C4-2B (cell line): Measurements from ENCODE around the gene UBE4A.

ENCODE experiments used
- H3K27ac ChIP-seq: fragments of 450-650 bp; 2 replicates; pipeline ENCODE4 v1.5.1; 2017
- ZFX ChIP-seq: fragments of 450-650 bp; IDR thresholded peaks from 2 replicates; pipeline ENCODE4 v1.6.1; 2017
- TF ChIP-seq, protein P1 (sequence below): fragments of 450-650 bp; conservative IDR thresholded peaks from 2 replicates; pipeline ENCODE4 v1.5.1; 2017; ENCODE audit warnings: mild to moderate bottlenecking

The UBE4A gene

GRCh38 chr11:118314988-118315411, 44.4 kb upstream of the UBE4A start:
- peak overlapping the region; percentile 21; the same call in 1 of the 2 replicates for H3K27ac ChIP-seq
- TF ChIP-seq, protein P1, sequence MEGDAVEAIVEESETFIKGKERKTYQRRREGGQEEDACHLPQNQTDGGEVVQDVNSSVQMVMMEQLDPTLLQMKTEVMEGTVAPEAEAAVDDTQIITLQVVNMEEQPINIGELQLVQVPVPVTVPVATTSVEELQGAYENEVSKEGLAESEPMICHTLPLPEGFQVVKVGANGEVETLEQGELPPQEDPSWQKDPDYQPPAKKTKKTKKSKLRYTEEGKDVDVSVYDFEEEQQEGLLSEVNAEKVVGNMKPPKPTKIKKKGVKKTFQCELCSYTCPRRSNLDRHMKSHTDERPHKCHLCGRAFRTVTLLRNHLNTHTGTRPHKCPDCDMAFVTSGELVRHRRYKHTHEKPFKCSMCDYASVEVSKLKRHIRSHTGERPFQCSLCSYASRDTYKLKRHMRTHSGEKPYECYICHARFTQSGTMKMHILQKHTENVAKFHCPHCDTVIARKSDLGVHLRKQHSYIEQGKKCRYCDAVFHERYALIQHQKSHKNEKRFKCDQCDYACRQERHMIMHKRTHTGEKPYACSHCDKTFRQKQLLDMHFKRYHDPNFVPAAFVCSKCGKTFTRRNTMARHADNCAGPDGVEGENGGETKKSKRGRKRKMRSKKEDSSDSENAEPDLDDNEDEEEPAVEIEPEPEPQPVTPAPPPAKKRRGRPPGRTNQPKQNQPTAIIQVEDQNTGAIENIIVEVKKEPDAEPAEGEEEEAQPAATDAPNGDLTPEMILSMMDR = no peak
- TF ChIP-seq ZFX = no peak

DNA sequence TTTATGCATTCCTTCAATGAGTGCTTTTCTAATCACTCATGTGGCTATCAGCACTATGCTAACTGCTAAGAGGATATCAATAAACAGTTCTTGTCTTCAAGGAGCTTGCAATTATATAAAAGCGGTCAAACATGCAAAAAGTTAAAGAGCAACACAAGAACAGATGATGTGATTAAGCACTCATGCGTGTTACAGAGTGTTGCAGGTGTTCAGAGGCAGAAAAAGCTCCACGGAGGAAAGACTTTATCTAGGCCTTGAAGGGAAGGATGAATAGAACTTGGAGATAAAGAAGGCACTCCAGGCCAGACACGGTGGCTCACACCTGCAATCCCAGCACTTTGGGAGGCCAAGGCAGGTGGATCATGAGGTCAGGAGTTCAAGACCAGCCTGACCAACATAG, 41.3 kb upstream of the UBE4A start:
- no peak overlapping the region for H3K27ac ChIP-seq
- TF ChIP-seq, protein P1 = no peak
- TF ChIP-seq ZFX = no peak

DNA sequence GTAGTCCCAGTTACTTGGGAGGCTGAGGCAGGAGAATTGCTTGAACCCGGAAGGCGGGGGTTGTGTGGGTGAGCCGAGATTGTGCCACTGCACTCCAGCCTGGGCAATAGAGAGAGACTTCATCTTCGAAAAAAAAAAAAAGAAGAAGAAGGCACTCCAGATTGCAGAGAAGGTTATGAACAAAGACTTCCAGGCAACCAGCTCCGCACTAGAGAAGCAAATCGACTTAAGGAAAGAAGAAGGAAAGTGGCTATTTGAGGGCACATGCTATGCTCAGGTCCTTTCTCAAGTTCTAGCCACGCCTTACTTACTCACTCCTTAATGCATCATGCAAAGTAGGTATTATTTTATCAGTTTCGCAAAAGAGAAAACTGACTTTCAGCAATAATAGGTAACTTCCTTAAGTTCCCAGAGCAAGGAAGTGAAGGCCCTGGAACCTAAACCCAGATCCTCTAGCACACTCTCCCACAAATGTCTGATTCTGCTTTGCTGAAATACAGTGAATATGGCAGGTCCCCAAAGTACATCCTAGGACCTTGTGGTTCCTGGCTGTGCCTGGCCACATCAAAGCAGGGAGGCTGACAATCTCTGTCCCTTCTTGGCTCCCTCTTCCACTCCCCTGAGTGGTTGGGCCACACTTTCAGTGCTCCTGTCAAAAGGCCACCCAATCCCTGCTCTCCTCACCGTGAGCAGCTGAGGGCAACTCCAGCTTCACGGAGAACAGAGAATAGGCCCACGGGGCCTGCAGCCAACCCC, 40.6 kb upstream of the UBE4A start:
- TF ChIP-seq, protein P1 = no peak
- no peak for TF ChIP-seq ZFX
- H3K27ac ChIP-seq = no peak overlapping the region

GRCh38 chr11:118319337-118319707, 40.1 kb upstream of the UBE4A start:
- no peak overlapping the region for H3K27ac ChIP-seq
- TF ChIP-seq, protein P1 = no peak
- no peak for TF ChIP-seq ZFX

GRCh38 chr11:118320515-118320914, 38.9 kb upstream of the UBE4A start:
- H3K27ac ChIP-seq = no peak overlapping the region
- TF ChIP-seq, protein P1 = no peak
- no peak for TF ChIP-seq ZFX

DNA sequence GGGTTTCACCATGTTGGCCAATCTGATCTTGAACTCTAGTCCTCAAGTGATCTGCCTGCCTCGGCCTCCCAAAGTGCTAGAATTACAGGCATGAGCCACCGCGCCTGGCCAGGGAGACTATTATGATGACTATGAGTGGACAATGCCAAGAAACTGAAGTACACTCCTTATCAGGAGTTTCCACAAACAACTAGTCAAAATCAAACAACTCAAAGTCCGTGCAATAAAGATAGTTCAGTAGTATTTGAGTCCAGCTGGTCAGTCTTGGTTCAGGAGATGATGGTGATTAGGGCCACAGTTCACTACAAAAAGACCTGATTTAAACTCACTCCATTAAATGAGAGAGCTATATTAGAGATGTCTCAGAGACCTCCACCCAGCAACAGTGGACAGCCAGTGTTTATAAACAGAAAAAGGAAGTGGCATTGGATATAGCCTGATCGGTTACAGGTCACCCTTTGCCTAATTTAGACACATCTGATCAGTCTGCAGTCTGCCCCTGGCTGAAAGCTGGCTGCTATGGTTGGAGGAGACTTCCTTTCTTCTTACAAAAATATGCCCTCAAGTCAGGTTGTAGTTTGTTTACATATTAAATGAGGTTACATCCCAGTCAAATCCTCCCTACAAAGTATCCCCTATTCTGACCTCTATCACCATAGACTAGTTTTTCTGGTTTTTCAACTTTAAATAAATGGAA, 37.9 kb upstream of the UBE4A start:
- TF ChIP-seq, protein P1 = no peak
- TF ChIP-seq ZFX = no peak
- H3K27ac ChIP-seq = peak overlapping the region; percentile 16; the same call in 1 of the 2 replicates

DNA sequence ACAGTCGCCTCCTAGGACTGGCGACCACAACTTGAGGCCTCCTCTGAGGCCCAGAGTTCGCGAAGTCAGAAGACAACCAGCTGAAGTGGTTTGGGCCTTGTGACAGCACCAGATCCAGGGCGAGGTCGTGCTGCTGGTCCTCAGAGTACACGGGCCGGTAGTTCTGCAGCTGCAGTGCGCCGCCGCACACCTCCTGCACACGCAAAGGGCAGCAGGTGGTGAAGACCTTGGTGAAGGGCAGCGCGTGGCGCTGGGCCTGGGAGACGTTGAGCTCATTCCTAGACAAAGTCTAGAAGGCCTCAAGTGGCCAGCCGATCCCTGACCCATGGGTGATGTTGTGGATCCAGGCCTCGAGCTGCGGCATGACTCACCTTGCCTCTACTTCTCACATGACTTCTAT, 36.7 kb upstream of the UBE4A start:
- H3K27ac ChIP-seq = peak overlapping the region; percentile 16
- TF ChIP-seq ZFX = no peak
- TF ChIP-seq, protein P1 = no peak
